ENCODE measurements around the gene SPAG8.

DNA sequence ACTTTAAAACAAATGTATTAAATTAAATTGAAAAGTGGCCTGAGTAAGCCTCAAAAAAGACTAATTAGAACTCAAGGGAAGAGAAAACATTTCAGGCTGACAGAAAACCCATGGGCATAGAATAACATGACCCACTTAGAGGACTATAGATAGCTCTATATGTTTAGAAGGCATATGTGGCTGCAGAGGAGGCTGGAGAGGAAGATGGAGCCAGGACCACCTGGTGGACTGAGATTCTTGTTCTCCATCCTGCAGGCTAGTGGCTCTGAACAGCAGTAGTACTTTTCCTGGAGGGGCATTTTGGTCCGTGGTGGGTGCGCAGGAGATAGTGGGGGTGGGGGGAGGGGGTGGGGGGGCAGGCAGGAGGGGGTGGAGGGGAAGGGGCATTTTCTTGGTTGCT is 31.0 kb downstream of the SPAG8 start:
- TF ChIP-seq, protein P1, sequence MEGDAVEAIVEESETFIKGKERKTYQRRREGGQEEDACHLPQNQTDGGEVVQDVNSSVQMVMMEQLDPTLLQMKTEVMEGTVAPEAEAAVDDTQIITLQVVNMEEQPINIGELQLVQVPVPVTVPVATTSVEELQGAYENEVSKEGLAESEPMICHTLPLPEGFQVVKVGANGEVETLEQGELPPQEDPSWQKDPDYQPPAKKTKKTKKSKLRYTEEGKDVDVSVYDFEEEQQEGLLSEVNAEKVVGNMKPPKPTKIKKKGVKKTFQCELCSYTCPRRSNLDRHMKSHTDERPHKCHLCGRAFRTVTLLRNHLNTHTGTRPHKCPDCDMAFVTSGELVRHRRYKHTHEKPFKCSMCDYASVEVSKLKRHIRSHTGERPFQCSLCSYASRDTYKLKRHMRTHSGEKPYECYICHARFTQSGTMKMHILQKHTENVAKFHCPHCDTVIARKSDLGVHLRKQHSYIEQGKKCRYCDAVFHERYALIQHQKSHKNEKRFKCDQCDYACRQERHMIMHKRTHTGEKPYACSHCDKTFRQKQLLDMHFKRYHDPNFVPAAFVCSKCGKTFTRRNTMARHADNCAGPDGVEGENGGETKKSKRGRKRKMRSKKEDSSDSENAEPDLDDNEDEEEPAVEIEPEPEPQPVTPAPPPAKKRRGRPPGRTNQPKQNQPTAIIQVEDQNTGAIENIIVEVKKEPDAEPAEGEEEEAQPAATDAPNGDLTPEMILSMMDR (IDR thresholded peaks at IDR 0.05), result no peak
- TF ChIP-seq POLR2A (IDR thresholded peaks at IDR 0.05), result no peak

Data from right lobe of liver (tissue), 4 donors.